K562 (cell line): ENCODE results near the gene ENO2. TPM values are rescaled to one million over a fixed set of nuclear protein-coding genes. Genes with fewer than 3 reads are reported as not detected.

Experiments used
- CCAR2 ChIP-seq: fragments of 200-400 bp; formaldehyde crosslinking; IDR thresholded peaks from 2 replicates; pipeline ENCODE4 v1.6.1; 2017; ENCODE audit warnings: mild to moderate bottlenecking, low read depth, low read length
- HMGXB4 ChIP-seq: sonication (generic); formaldehyde crosslinking; IDR thresholded peaks from 2 replicates; pipeline ENCODE4 v1.8.1; 2023; ENCODE audit warnings: mild to moderate bottlenecking, missing genetic modification reagents
- KDM1A ChIP-seq, 2 experiments: fragments of 450-650 bp; IDR thresholded peaks; 2 replicates each; pipeline ENCODE4 v1.6.1; 2016; ENCODE audit warnings: mild to moderate bottlenecking in 2 of 2
- NCOR1 ChIP-seq: fragments of 450-650 bp; IDR thresholded peaks from 2 replicates; pipeline ENCODE4 v1.6.1; 2016; ENCODE audit warnings: mild to moderate bottlenecking, moderate library complexity
- NFIX ChIP-seq: fragments of 250-450 bp; sonication (Bioruptor Pico); IDR thresholded peaks from 2 replicates; pipeline ENCODE4 v1.4.0; 2020; ENCODE audit warnings: low read depth, mild to moderate bottlenecking, moderate library complexity
- NRF1 ChIP-seq, 2 experiments: fragments of 450-650 bp; IDR thresholded peaks in 1 of 2; conservative IDR thresholded peaks in 1 of 2; 2 replicates each; pipeline ENCODE4 v1.6.1; 2014; ENCODE audit warnings: mild to moderate bottlenecking in 2 of 2
- SMAD3 ChIP-seq: fragments of 450-650 bp; formaldehyde crosslinking; conservative IDR thresholded peaks from 2 replicates; pipeline ENCODE4 v1.4.0; 2020; ENCODE audit warnings: mild to moderate bottlenecking
- U2AF2 ChIP-seq: fragments of 200-400 bp; formaldehyde crosslinking; optimal IDR thresholded peaks from 2 replicates; pipeline ENCODE3; 2017; ENCODE audit warnings: low read depth, mild to moderate bottlenecking, low read length
- UBTF ChIP-seq, 2 experiments: IDR thresholded peaks; 2 replicates each; pipeline ENCODE4 v1.6.1; 2012; ENCODE audit warnings: improper control_type of control experiment in 2 of 2, low read depth in 2 of 2, low read length in 2 of 2, borderline replicate concordance in 1 of 2
- ZNF699 ChIP-seq: fragments of 250-450 bp; sonication (Bioruptor Pico); IDR thresholded peaks from 2 replicates; pipeline ENCODE4 v1.8.0; 2021; ENCODE audit warnings: mild to moderate bottlenecking, moderate library complexity; ENCODE audit not compliant: insufficient replicate concordance
- ZNF707 ChIP-seq: fragments of 250-450 bp; sonication (Bioruptor Pico); conservative IDR thresholded peaks from 2 replicates; pipeline ENCODE4 v1.8.0; 2022; ENCODE audit warnings: inconsistent platforms, mild to moderate bottlenecking, moderate library complexity
- polyA plus RNA-seq, 8 experiments: library from polyadenylated mRNA; depleted of rRNA in 4 of 8; stranded (reverse) in 5 of 8; unstranded in 3 of 8; fragments of >200 nt; fragmentation: Nextera tagmentation in 2 of 8; fragmentation: Illumina TruSeq in 1 of 8; extraction: Ambion mirVana in 2 of 8; extraction: Trizol in 1 of 8; gene quantifications; 2 replicates each; pipeline versions ENCODE4 v1.2.1 to v1.2.3, GENCODE V29; 2011 to 2014; ENCODE audit warnings: inconsistent platforms in 1 of 8, missing spikeins in 1 of 8
- total RNA-seq, 7 experiments: library from RNA; depleted of rRNA in 6 of 7; stranded (reverse); fragments of >200 nt in 6 of 7; fragmentation: Illumina TruSeq in 2 of 7; extraction: Trizol in 2 of 7; gene quantifications; 2 replicates each; pipeline versions ENCODE4 v1.2.1 to v1.2.3, GENCODE V29; 2011 to 2021; ENCODE audit warnings: low replicate concordance in 1 of 7
- TF ChIP-seq, protein P1 (sequence below): fragments of 250-450 bp; sonication (Bioruptor Pico); IDR thresholded peaks from 2 replicates; pipeline ENCODE4 v1.5.0; 2022; ENCODE audit warnings: mild to moderate bottlenecking
- TF ChIP-seq, protein P2 (sequence below): fragments of 250-450 bp; sonication (Bioruptor Pico); IDR thresholded peaks from 2 replicates; pipeline ENCODE4 v1.5.0; 2021; ENCODE audit warnings: mild to moderate bottlenecking, borderline replicate concordance
- TF ChIP-seq, protein P3 (sequence below): IDR thresholded peaks from 2 replicates; pipeline ENCODE4 v1.6.1; 2016; ENCODE audit warnings: missing genetic modification characterization, missing compliant biosample characterization
- TF ChIP-seq, protein P4 (sequence below): IDR thresholded peaks from 3 replicates; pipeline ENCODE4 v1.6.1; 2011; ENCODE audit warnings: borderline replicate concordance, mild to moderate bottlenecking; ENCODE audit not compliant: insufficient read length, insufficient read depth

ENO2 gene
- total and polyA plus RNA-seq, 9 of the 15 experiments (the other 6 are each of a cell fraction or from before 2014, with no cell fraction given): 10.9 to 43.3 (median 21.0) TPM

DNA sequence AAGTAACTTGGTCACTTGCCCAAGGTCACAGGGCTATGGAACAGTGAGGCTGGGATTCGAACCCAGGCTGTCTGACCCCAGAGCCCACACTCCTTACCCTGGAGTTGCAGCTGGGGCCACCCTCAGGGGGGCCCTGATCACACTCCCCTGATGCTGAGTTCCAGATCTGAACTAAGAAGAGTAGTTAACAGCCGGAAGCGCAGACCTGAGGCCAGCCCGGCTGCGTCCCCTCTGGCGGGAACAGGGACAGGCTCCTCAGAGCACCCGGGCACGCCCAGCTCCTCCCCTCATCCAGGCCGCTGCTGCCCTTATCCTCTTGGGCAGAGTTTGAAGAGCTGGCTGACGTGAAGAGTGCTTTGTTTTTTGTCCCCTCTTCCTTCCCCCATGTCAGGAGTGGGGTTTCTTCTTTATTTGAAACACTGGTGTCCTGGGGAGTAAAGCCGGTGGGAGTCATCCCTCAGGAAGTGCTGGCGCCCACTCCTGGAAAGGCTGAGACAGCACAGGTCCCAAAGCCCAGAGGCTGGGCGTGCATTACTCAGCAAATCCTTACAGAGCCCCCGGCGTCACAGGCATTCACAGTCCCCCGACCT, 47.4 kb downstream of the ENO2 start (continued):
- TF ChIP-seq, protein P1, sequence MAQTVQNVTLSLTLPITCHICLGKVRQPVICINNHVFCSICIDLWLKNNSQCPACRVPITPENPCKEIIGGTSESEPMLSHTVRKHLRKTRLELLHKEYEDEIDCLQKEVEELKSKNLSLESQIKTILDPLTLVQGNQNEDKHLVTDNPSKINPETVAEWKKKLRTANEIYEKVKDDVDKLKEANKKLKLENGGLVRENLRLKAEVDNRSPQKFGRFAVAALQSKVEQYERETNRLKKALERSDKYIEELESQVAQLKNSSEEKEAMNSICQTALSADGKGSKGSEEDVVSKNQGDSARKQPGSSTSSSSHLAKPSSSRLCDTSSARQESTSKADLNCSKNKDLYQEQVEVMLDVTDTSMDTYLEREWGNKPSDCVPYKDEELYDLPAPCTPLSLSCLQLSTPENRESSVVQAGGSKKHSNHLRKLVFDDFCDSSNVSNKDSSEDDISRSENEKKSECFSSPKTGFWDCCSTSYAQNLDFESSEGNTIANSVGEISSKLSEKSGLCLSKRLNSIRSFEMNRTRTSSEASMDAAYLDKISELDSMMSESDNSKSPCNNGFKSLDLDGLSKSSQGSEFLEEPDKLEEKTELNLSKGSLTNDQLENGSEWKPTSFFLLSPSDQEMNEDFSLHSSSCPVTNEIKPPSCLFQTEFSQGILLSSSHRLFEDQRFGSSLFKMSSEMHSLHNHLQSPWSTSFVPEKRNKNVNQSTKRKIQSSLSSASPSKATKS (CRISPR knock-in tag): no peak
- TF ChIP-seq U2AF2: no peak
- TF ChIP-seq NFIX: no peak
- no peak for TF ChIP-seq CCAR2
- TF ChIP-seq ZNF707 (CRISPR knock-in tag): no peak
- TF ChIP-seq, protein P2, sequence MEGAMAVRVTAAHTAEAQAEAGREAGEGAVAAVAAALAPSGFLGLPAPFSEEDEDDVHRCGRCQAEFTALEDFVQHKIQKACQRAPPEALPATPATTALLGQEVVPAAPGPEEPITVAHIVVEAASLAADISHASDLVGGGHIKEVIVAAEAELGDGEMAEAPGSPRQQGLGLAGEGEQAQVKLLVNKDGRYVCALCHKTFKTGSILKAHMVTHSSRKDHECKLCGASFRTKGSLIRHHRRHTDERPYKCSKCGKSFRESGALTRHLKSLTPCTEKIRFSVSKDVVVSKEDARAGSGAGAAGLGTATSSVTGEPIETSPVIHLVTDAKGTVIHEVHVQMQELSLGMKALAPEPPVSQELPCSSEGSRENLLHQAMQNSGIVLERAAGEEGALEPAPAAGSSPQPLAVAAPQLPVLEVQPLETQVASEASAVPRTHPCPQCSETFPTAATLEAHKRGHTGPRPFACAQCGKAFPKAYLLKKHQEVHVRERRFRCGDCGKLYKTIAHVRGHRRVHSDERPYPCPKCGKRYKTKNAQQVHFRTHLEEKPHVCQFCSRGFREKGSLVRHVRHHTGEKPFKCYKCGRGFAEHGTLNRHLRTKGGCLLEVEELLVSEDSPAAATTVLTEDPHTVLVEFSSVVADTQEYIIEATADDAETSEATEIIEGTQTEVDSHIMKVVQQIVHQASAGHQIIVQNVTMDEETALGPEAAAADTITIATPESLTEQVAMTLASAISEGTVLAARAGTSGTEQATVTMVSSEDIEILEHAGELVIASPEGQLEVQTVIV (CRISPR knock-in tag): no peak
- no peak for TF ChIP-seq KDM1A (IDR thresholded peaks at IDR 0.05)
- TF ChIP-seq ZNF699 (CRISPR knock-in tag): no peak
- no peak for TF ChIP-seq HMGXB4
- TF ChIP-seq UBTF (IDR thresholded peaks at IDR 0.05; ENCODE audit: borderline replicate concordance in 1 of 2, low read depth in 2 of 2, low read length in 2 of 2): 0 out of 4 replicates have a peak, but pooled peaks of 1 of the 2 experiments have one; percentile 44
- no peak for TF ChIP-seq NCOR1
- TF ChIP-seq, protein P3, sequence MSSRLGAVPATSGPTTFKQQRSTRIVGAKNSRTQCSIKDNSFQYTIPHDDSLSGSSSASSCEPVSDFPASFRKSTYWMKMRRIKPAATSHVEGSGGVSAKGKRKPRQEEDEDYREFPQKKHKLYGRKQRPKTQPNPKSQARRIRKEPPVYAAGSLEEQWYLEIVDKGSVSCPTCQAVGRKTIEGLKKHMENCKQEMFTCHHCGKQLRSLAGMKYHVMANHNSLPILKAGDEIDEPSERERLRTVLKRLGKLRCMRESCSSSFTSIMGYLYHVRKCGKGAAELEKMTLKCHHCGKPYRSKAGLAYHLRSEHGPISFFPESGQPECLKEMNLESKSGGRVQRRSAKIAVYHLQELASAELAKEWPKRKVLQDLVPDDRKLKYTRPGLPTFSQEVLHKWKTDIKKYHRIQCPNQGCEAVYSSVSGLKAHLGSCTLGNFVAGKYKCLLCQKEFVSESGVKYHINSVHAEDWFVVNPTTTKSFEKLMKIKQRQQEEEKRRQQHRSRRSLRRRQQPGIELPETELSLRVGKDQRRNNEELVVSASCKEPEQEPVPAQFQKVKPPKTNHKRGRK: no peak
- TF ChIP-seq NRF1 (conservative IDR thresholded peaks at IDR 0.05 in 1 of 2, IDR thresholded peaks at IDR 0.05 in 1 of 2): peak; percentile 56 to 61
- TF ChIP-seq SMAD3: no peak
- TF ChIP-seq, protein P4, sequence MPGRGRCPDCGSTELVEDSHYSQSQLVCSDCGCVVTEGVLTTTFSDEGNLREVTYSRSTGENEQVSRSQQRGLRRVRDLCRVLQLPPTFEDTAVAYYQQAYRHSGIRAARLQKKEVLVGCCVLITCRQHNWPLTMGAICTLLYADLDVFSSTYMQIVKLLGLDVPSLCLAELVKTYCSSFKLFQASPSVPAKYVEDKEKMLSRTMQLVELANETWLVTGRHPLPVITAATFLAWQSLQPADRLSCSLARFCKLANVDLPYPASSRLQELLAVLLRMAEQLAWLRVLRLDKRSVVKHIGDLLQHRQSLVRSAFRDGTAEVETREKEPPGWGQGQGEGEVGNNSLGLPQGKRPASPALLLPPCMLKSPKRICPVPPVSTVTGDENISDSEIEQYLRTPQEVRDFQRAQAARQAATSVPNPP: no peak
